Hepatocyte (in vitro differentiated cells): ENCODE data around the gene TMEM108. TPM values are rescaled to one million over a fixed set of nuclear protein-coding genes. Genes with fewer than 3 reads are reported as not detected.

ENCODE experiments used
- DNase-seq: peaks from one replicate; pipeline ENCODE4 v3.0.0-alpha.2; 2016; ENCODE audit warnings: low spot score
- H2AFZ ChIP-seq: fragments of 200-600 bp; sonication (generic); 2 replicates; pipeline ENCODE4 v1.6.0; 2016; ENCODE audit warnings: antibody characterized with exemption, mild to moderate bottlenecking
- H3K27ac ChIP-seq: fragments of 200-600 bp; sonication (generic); 2 replicates; pipeline ENCODE4 v1.5.1; 2016; ENCODE audit warnings: mild to moderate bottlenecking
- H3K27me3 ChIP-seq: fragments of 200-600 bp; sonication (generic); 2 replicates; pipeline ENCODE4 v1.6.1; 2016
- H3K36me3 ChIP-seq: fragments of 200-600 bp; sonication (generic); replicated peaks from 2 replicates; pipeline ENCODE4 v1.5.1; 2016; ENCODE audit warnings: low read depth; ENCODE audit not compliant: insufficient read depth
- H3K4me1 ChIP-seq: fragments of 200-600 bp; sonication (generic); 2 replicates; pipeline ENCODE4 v1.5.1; 2016; ENCODE audit warnings: mild to moderate bottlenecking, moderate library complexity; ENCODE audit not compliant: insufficient read depth
- H3K4me2 ChIP-seq: fragments of 200-600 bp; sonication (generic); 2 replicates; pipeline ENCODE4 v1.6.0; 2016
- H3K4me3 ChIP-seq: fragments of 200-600 bp; sonication (generic); 2 replicates; pipeline ENCODE4 v1.5.1; 2016; ENCODE audit warnings: mild to moderate bottlenecking
- H3K79me2 ChIP-seq: fragments of 200-600 bp; sonication (generic); 2 replicates; pipeline ENCODE4 v1.6.0; 2017; ENCODE audit warnings: mild to moderate bottlenecking
- H3K9me2 ChIP-seq: fragments of 200-600 bp; sonication (generic); replicated peaks from 2 replicates; pipeline ENCODE4 v1.6.0; 2017; ENCODE audit warnings: mild to moderate bottlenecking; ENCODE audit not compliant: insufficient read depth
- H3K9me3 ChIP-seq: fragments of 200-600 bp; sonication (generic); 2 replicates; pipeline ENCODE4 v1.5.1; 2016; ENCODE audit warnings: low read depth, mild to moderate bottlenecking
- H4K20me1 ChIP-seq: fragments of 200-600 bp; sonication (generic); 2 replicates; pipeline ENCODE4 v1.6.0; 2016; ENCODE audit warnings: mild to moderate bottlenecking; ENCODE audit not compliant: insufficient read depth, poor library complexity, severe bottlenecking
- CTCF ChIP-seq: fragments of 200-600 bp; sonication (generic); IDR thresholded peaks from 2 replicates; pipeline ENCODE4 v1.5.1; 2016; ENCODE audit warnings: antibody characterized with exemption, mild to moderate bottlenecking; ENCODE audit not compliant: poor library complexity
- EZH2 ChIP-seq: fragments of 200-600 bp; sonication (generic); IDR thresholded peaks from 2 replicates; pipeline ENCODE4 v1.6.1; 2016; ENCODE audit warnings: antibody characterized with exemption, mild to moderate bottlenecking, borderline replicate concordance
- EZH2phosphoT487 ChIP-seq: fragments of 200-600 bp; sonication (generic); IDR thresholded peaks from one replicate; pipeline ENCODE4 v1.6.1; 2018; ENCODE audit warnings: antibody characterized with exemption, mild to moderate bottlenecking, low read depth, moderate library complexity; ENCODE audit not compliant: unreplicated experiment, severe bottlenecking
- WGBS: methylation state at CpG from one replicate; pipeline ENCODE4 v1.1.6; 2016; ENCODE audit warnings: low lambda C conversion rate; ENCODE audit errors: missing lambda C conversion rate; 5-methylcytosine and 5-hydroxymethylcytosine counted together
- polyA plus RNA-seq: library from polyadenylated mRNA; unstranded; fragments of >200 nt; fragmentation: Nextera tagmentation; extraction: Ambion mirVana; gene quantifications from 2 replicates; pipeline ENCODE4 v1.2.1, GENCODE V29; 2016
- total RNA-seq: library from RNA; depleted of rRNA; stranded (reverse); fragments of >200 nt; gene quantifications from 2 replicates; pipeline ENCODE4 v1.2.3, GENCODE V29; 2014

TMEM108 gene
- total and polyA plus RNA-seq, 2 experiments from 2014 or later = 0.53 to 6.5 TPM

DNA sequence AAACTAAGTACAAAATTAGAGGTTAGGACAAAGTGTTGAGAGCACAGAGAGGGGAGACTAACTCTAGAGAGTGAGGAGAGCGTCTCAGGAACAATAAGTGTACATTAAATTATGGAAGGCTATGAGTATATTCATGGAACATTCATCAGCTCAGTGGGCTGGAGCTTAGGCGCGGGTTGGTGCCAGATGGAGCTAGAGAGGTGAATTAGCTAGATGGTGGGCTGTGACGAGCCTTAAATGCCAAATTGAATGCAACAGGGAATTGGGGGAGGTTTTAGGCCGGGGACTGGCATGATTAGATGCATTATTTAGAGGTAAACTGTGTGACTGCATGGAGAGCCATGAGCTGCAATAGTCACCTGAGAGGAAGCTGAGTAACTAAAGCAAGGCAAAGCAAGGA lies 97.1 kb downstream of the TMEM108 start:
- H3K9me2 ChIP-seq = no peaks in the 10 kb centered on the region
- no peak overlapping the region for H3K4me2 ChIP-seq
- no peak overlapping the region for H3K4me3 ChIP-seq
- no peak for TF ChIP-seq EZH2phosphoT487
- no peak for TF ChIP-seq EZH2
- TF ChIP-seq CTCF = no peak
- no peaks in the 10 kb centered on the region for H3K36me3 ChIP-seq
- no peaks in the 10 kb centered on the region for H3K79me2 ChIP-seq
- no peaks in the 10 kb centered on the region for H4K20me1 ChIP-seq
- no peak for DNase-seq
- no peaks in the 10 kb centered on the region for H3K9me3 ChIP-seq
- H3K27ac ChIP-seq = no peak overlapping the region
- no peaks in the 10 kb centered on the region for H3K27me3 ChIP-seq
- WGBS = 85% methylated on average over 5 of the region's 5 CpGs
- no peaks in the 10 kb centered on the region for H3K4me1 ChIP-seq
- H2AFZ ChIP-seq = no peak overlapping the region

GRCh38 chr3:133136114-133137041 lies 98.2 kb downstream of the TMEM108 start:
- no peaks in the 10 kb centered on the region for H3K9me3 ChIP-seq
- 92% methylated on average over 2 of the region's 2 CpGs for WGBS
- H3K36me3 ChIP-seq = no peaks in the 10 kb centered on the region
- peak; percentile 17 for DNase-seq
- H2AFZ ChIP-seq = no peak overlapping the region
- no peaks in the 10 kb centered on the region for H3K79me2 ChIP-seq
- H3K9me2 ChIP-seq = no peaks in the 10 kb centered on the region
- H3K27ac ChIP-seq = no peak overlapping the region
- H3K4me1 ChIP-seq = no peaks in the 10 kb centered on the region
- H3K4me2 ChIP-seq = no peak overlapping the region
- TF ChIP-seq CTCF (no peak), EZH2phosphoT487 (no peak), EZH2 (no peak)
- H3K4me3 ChIP-seq = no peak overlapping the region
- H4K20me1 ChIP-seq = no peaks in the 10 kb centered on the region
- no peaks in the 10 kb centered on the region for H3K27me3 ChIP-seq

DNA sequence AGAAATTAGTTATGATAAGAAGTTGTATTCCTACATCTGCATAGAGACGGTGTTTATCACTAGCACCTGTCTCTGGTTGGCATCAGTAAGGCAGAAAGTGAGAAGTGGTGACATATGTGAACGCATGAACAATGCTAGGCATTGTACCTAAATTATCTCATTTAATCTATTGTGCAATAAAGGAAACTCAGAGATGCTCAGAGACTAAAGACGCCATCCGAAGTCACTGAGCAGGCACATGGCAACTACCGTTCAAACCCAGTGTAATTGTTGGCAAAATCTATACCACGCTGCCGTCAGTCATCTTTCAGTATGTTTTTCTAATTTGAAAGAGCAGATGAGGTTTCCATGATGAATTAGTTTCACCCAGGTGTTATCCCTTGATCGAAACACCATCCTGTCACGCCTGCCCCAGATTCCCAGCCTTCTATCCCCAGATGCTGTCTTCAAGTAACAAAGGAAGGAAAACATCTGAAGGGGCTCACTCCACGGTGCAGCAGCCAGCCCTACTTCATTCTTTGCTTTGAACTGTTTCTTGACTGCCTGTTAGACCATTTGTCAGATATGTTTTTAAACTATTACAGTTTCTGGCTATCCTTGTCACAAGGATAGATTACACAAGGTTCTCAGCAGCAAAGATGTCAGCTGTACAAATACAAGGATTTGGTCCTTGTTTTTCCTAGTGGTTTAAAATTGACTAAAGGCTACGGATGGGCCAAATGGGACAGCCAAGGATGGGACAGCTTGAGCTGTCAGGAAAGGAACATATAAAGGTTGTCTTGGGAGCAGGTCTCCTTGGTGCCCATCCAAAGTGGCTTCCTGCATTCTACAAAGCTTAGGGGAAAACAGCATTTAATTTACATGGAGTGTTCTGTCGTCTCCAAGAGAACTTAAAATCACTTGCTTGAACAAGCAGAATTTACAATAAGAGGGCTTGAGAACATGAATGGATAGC lies 99.1 kb downstream of the TMEM108 start:
- no peak overlapping the region for H3K4me3 ChIP-seq
- no peak overlapping the region for H3K4me2 ChIP-seq
- no peaks in the 10 kb centered on the region for H4K20me1 ChIP-seq
- TF ChIP-seq EZH2phosphoT487 (no peak), CTCF (no peak), EZH2 (no peak)
- H3K27ac ChIP-seq = no peak overlapping the region
- H3K79me2 ChIP-seq = no peaks in the 10 kb centered on the region
- H3K4me1 ChIP-seq = no peaks in the 10 kb centered on the region
- no peaks in the 10 kb centered on the region for H3K36me3 ChIP-seq
- H3K27me3 ChIP-seq = no peaks in the 10 kb centered on the region
- H3K9me3 ChIP-seq = no peaks in the 10 kb centered on the region
- H2AFZ ChIP-seq = no peak overlapping the region
- H3K9me2 ChIP-seq = no peaks in the 10 kb centered on the region
- DNase-seq = no peak
- 84% methylated on average over 12 of the region's 12 CpGs for WGBS
